ENCODE results near the gene PCIF1.

PCIF1 gene

DNA sequence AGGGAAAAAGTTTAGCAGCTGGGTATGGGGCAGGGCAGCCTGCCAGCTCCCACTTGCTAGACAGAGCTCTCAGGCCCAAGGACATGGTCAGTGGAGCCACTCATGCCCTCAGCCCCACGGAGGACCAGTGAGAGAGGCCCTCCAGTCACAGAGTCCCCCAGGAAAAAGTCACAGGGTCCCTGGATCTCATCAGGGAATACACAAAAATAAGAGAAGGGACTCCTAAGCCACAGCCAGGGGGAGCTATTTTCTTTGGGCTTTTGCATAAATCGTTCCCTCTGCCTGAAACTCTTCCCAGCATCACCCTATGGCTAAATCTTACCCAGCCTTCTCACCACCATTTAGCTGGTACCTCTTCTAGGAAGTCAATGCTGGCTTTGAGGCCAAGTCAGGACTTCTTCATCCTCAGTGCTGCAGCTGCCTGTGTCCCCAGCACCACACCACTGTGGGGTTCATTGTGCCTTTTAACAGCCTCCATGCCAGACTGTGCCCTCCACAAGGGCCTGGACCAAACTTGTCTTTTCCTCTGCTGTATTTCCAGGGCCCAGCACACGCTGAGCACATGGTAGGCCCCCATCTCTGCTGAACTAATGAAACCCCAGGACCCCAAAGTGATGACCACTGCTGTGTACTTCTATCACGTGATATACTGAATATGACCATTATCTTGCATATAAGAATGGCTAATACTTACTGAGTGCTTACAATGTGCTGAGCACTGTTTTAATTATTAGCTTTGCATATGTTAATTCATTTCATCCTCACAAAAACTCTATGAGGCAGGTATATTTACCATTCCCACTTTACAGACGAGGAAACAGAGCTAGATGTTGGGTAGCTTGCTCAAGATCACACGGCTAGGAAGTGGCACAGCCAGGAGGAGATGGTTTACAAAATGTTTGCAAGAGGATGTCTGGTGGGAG is 35.5 kb downstream of the PCIF1 start:
- ATAC-seq (replicated peaks) = no peak
- peak overlapping the region; percentile 100 for H3K27ac Mint-ChIP-seq
- H3K9me3 Mint-ChIP-seq = no peaks in the 10 kb centered on the region
- no peak for DNase-seq
- peaks cover 15 to 36% of the 10 kb centered on the region in 2 donors for H3K36me3 Mint-ChIP-seq
- H3K27me3 Mint-ChIP-seq = no peaks in the 10 kb centered on the region
- peaks cover 20 to 42% of the 10 kb centered on the region in 2 donors for H3K4me1 Mint-ChIP-seq
- H3K4me3 Mint-ChIP-seq = peak overlapping the region; percentile 87 to 94

DNA sequence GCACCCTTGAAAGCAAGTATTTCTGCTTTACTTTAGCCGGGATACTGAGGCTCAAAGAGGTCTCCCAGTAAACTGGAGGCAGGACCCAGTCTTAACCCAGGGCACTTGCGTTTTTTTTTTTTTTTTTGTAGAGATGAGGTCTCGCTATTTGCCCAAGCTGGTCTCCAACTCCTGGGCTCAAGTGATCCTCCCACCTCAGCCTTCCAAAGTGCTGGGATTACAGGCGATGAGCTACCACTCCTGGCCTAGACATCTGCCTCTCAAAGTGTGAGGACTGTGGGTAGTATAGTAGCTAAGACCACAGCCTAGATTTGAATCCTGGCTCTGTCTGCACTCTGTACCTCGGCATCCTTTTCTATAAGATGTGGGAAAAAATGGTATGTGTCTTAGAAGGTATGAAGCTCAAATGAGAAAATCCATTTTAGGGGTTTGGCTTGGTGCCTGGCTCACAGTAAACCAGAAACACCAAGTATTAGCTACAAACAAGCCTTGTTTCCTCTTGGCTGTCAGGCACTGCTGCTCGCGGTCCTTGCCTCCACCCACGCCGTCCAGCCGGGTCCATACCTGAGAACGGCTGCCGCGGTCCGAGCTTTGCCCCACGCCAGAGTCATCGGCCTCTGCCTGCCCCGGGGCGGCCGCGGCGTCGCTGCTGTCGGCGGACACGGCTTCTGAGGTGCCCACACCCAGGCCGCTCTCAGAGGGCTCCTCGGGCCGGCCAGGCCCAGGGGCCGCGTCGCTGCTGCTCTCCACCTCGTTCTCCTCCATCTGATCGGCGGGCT is 36.4 kb downstream of the PCIF1 start:
- peak overlapping the region; percentile 87 to 94 for H3K4me3 Mint-ChIP-seq
- H3K36me3 Mint-ChIP-seq = peaks cover 12 to 30% of the 10 kb centered on the region in 2 donors
- DNase-seq = peak; percentile 33
- H3K4me1 Mint-ChIP-seq = peaks cover 17 to 33% of the 10 kb centered on the region in 2 donors
- peaks cover 1 to 3% of the 10 kb centered on the region in 2 donors for H3K27me3 Mint-ChIP-seq
- no peaks in the 10 kb centered on the region for H3K9me3 Mint-ChIP-seq
- peak overlapping the region; percentile 100 for H3K27ac Mint-ChIP-seq
- peak; percentile 6 to 14 for ATAC-seq (replicated peaks)

GRCh38 chr20:45971425-45971674 is 36.9 kb downstream of the PCIF1 start:
- Mint-ChIP-seq H3K36me3 (peaks cover 11 to 29% of the 10 kb centered on the region in 2 donors), H3K27me3 (peaks cover 5 to 8% of the 10 kb centered on the region in 2 donors), H3K4me3 (peak overlapping the region; percentile 87 to 94), H3K27ac (peak overlapping the region; percentile 100), H3K9me3 (no peaks in the 10 kb centered on the region), H3K4me1 (peaks cover 17 to 31% of the 10 kb centered on the region in 2 donors)
- ATAC-seq (replicated peaks) = peak in 1 of 2 donors; percentile 24
- DNase-seq = no peak

DNA sequence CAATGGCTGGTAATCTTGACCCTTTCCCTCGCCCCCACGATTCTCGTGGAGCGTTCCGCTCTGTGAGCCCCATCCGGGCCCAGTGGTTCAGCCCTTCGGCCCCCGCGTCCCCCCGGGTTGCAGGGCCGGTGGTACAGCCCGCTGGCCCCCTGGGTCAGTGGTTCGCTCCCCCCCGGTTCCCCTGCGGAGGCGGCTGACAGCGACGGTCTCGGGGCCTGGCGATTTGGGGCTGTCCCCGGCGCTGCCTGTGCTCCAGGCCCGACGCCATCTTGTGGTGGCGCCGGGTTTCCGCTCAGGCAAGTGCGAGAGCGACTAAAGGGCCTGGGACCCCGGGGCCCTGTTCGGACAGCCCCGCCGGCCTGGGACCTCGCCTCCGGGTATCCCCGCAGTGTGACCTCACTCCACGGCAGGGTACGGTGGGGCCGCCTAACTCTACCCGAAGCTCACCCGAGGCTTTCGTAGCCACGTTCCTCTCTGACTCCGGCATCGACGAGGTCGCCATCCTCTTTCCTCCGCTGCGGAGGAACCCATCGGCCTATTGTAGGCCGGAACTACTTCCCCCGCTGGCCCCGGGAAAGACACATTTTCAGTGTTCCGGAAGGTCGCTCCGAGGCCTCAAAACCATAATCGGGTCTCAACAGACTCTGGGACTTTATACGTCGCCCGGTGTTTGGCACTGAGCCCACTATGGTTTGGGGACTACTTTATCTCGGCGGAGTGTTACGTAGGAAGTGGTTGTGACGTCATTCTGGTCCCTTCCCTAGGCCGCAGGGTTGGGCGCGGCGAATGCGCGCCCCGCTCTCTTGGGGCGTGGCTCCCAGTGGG is 37.4 kb downstream of the PCIF1 start, which contains the start of gene ZNF335:
TSS of gene ZNF335 (minus strand) at position 529 of the 825 bp plus-strand sequence. CDS start 793 bp downstream, outside the sequence.
- peaks cover 11 to 27% of the 10 kb centered on the region in 2 donors for H3K36me3 Mint-ChIP-seq
- peak within 1 kb of the TSS; percentile 87 to 94 for H3K4me3 Mint-ChIP-seq
- ATAC-seq (replicated peaks) = peak; percentile 84 to 88
- peaks cover 5 to 8% of the 10 kb centered on the region in 2 donors for H3K27me3 Mint-ChIP-seq
- peaks cover 17 to 31% of the 10 kb centered on the region in 2 donors for H3K4me1 Mint-ChIP-seq
- H3K9me3 Mint-ChIP-seq = no peaks in the 10 kb centered on the region
- peak within 1 kb of the TSS; percentile 100 for H3K27ac Mint-ChIP-seq
- DNase-seq = peak; percentile 95

DNA sequence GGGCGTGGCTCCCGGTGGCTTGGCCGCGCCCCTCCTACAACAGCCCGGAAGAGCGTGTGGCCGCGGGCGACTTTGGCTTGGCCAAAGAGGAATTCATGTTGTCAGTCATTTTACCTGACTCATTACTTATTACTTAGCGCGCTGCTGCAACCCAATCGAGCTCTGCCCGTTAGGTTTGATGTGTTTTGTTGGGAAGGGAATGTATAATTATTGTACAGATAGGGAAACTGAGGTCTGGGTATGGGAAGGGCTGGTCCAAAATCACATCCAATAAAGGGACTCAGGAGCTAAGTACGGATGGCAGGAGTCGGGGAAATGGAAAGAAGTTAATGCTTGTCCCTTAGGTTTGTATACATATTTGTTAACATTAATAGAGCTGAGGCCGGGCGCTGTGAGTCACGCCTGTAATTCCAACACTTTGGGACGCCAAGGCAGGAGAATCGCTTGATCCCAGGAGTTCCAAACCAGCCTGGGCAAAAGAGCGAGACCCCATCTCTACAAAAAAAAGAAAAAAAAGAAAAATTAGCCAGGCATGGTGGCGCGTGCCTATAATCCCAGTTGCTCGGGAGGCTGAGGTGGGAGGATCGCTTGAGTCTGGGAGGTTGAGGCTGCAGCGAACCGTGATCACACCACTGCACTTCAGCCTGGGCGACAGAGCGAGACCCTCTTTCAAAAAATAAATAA is 38.2 kb downstream of the PCIF1 start:
- Mint-ChIP-seq H3K9me3 (no peaks in the 10 kb centered on the region), H3K27me3 (peaks cover 5 to 8% of the 10 kb centered on the region in 2 donors), H3K27ac (peak overlapping the region; percentile 100), H3K36me3 (peaks cover 5 to 19% of the 10 kb centered on the region in 2 donors), H3K4me1 (peaks cover 17 to 31% of the 10 kb centered on the region in 2 donors), H3K4me3 (peak overlapping the region; percentile 87 to 94)
- ATAC-seq (replicated peaks) (peak in 1 of 2 donors; percentile 88), DNase-seq (no peak)

GRCh38 chr20:45974896-45975565 is 40.5 kb downstream of the PCIF1 start:
- Mint-ChIP-seq H3K27me3 (peaks cover 5 to 8% of the 10 kb centered on the region in 2 donors), H3K36me3 (peaks cover 3 to 11% of the 10 kb centered on the region in 2 donors), H3K4me1 (peaks cover 9 to 21% of the 10 kb centered on the region in 2 donors), H3K9me3 (no peaks in the 10 kb centered on the region), H3K4me3 (no peak overlapping the region), H3K27ac (no peak overlapping the region)
- DNase-seq (no peak), ATAC-seq (replicated peaks) (no peak)

DNA sequence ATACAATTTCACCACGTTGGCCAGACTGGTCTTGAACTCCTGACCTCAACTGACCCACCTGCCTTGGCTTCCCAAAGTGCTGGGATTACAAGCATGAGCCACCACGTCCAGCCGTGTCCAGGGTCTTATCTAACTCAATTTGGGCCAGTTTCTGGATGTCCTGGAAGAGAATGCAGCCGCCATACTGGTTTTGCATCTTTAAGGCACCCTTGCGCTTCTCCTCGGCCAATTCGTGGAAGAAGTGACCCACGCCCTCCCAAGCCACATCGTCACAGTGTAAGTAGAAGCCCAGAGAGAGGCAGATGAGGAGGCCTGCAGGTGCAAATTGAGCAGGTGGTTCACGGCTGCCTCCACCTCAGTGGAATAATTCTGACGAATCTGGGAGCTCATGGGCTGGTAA is 41.2 kb downstream of the PCIF1 start:
- H3K27me3 Mint-ChIP-seq = peaks cover 5 to 8% of the 10 kb centered on the region in 2 donors
- peaks cover 6 to 15% of the 10 kb centered on the region in 2 donors for H3K4me1 Mint-ChIP-seq
- no peak for ATAC-seq (replicated peaks)
- H3K4me3 Mint-ChIP-seq = no peak overlapping the region
- peaks cover 3 to 8% of the 10 kb centered on the region in 2 donors for H3K36me3 Mint-ChIP-seq
- H3K9me3 Mint-ChIP-seq = no peaks in the 10 kb centered on the region
- no peak for DNase-seq
- H3K27ac Mint-ChIP-seq = no peak overlapping the region

DNA sequence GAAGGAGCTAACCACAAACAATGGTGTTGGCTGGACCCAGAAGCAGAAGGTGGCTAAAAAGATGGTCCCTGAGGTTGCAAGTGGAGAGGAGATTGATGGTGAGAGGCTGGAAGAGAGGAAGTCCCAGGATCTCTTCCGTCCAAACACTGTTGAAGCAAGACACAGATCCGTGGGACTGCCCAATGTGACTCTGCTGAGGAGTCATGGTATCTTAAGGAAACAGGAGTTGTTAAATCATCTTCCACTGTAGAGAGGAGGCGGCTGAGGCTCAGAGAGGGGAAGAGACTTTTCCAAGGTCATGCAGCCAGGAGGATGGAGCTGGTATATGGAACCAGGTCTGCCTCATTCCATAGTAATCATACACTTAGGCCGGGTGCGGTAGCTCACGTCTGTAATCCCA is 41.6 kb downstream of the PCIF1 start:
- peaks cover 6 to 11% of the 10 kb centered on the region in 2 donors for H3K4me1 Mint-ChIP-seq
- peaks cover 5 to 8% of the 10 kb centered on the region in 2 donors for H3K27me3 Mint-ChIP-seq
- ATAC-seq (replicated peaks) (no peak), DNase-seq (no peak)
- no peaks in the 10 kb centered on the region for H3K9me3 Mint-ChIP-seq
- peaks cover 3 to 8% of the 10 kb centered on the region in 2 donors for H3K36me3 Mint-ChIP-seq
- no peak overlapping the region for H3K4me3 Mint-ChIP-seq
- H3K27ac Mint-ChIP-seq = no peak overlapping the region

GRCh38 chr20:45981261-45981660 is 46.8 kb downstream of the PCIF1 start:
- no peaks in the 10 kb centered on the region for H3K36me3 Mint-ChIP-seq
- no peaks in the 10 kb centered on the region for H3K4me1 Mint-ChIP-seq
- no peak overlapping the region for H3K4me3 Mint-ChIP-seq
- peaks cover 12 to 16% of the 10 kb centered on the region in 2 donors for H3K27me3 Mint-ChIP-seq
- no peaks in the 10 kb centered on the region for H3K9me3 Mint-ChIP-seq
- DNase-seq (no peak), ATAC-seq (replicated peaks) (no peak)
- no peak overlapping the region for H3K27ac Mint-ChIP-seq

DNA sequence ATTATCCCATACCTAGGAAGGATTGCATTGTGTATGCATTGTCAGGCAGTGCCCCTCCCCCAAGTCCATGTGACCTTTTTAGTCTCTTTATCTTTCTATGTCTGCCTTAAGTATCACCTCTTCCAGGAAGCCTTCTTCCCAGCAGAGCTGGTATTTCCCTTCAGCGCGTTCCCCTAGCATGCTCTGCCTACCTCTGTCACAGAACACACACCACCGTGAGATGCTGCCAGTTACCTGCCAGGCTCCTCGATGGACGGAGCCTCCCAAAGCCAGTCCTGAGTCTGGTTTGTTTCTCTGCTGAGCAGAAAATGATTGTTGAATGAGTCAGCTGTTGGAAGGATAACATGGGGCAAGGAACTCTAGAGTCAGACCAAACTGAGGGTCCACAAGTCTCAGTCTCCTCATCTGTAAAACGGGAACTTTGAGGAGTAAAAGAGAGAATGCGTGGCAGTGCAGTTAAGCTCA is 48.8 kb downstream of the PCIF1 start:
- H3K27me3 Mint-ChIP-seq = peaks cover 12 to 29% of the 10 kb centered on the region in 2 donors
- DNase-seq = no peak
- no peak overlapping the region for H3K4me3 Mint-ChIP-seq
- H3K36me3 Mint-ChIP-seq = no peaks in the 10 kb centered on the region
- H3K27ac Mint-ChIP-seq = no peak overlapping the region
- H3K9me3 Mint-ChIP-seq = no peaks in the 10 kb centered on the region
- peaks cover 3 to 6% of the 10 kb centered on the region in 2 donors for H3K4me1 Mint-ChIP-seq
- no peak for ATAC-seq (replicated peaks)

DNA sequence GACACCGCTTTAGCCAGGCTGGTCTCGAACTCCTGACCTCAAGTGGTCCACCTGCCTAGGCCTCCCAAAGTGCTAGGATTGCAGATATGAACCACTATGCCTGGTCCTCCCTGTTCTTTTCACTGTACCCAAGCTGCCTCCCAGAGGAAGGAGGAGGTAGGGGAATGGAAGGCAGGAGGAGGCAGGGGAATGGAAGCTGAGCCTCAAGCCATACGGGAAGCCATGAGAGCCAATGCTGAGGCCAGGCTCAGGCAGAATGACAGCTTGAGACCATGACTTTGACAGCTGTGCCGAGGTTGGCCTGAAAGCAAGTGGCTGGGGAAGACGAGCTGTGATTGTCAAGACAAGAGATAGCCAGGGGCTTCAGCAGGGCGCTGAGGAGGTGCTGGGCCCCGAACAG is 51.1 kb downstream of the PCIF1 start:
- Mint-ChIP-seq H3K27ac (peak overlapping the region; percentile 20), H3K27me3 (peaks cover 12 to 43% of the 10 kb centered on the region in 2 donors), H3K4me3 (no peak overlapping the region), H3K9me3 (no peaks in the 10 kb centered on the region), H3K36me3 (no peaks in the 10 kb centered on the region), H3K4me1 (peaks cover 3 to 6% of the 10 kb centered on the region in 2 donors)
- DNase-seq (no peak), ATAC-seq (replicated peaks) (no peak)

GRCh38 chr20:45987108-45987780 is 52.8 kb downstream of the PCIF1 start:
- peaks cover 3 to 13% of the 10 kb centered on the region in 2 donors for H3K4me1 Mint-ChIP-seq
- H3K36me3 Mint-ChIP-seq = no peaks in the 10 kb centered on the region
- peak; percentile 57 for DNase-seq
- no peaks in the 10 kb centered on the region for H3K9me3 Mint-ChIP-seq
- no peak overlapping the region for H3K27ac Mint-ChIP-seq
- no peak overlapping the region for H3K4me3 Mint-ChIP-seq
- peaks cover 12 to 49% of the 10 kb centered on the region in 2 donors for H3K27me3 Mint-ChIP-seq
- peak; percentile 97 to 99 for ATAC-seq (replicated peaks)

Data from stimulated activated naive B cell treated with anti-CD40 and anti-IgM and Interleukin-4, amounts not matched to agents 10 μg/mL and 1 μg/mL and 100 μg/mL, for 72 hours (primary cell).